Endothelial cell of umbilical vein (primary cell): ENCODE measurements around the gene SEMA5A. TPM values are rescaled to one million over a fixed set of nuclear protein-coding genes. Genes with fewer than 3 reads are reported as not detected.

Source experiments
- BruUV-seq: library from RNA; stranded (reverse); fragments of 400-500 nt; replicated peaks from 2 replicates; lab custom pipeline; 2021; lab: Mats Ljungman, UMichigan
- CTCF ChIA-PET: fragments of 300-600, 350-600 bp; sonication (Branson Sonifier 250); formaldehyde crosslinking; loops from one replicate; lab custom pipeline; 2021; ENCODE audit warnings: antibody characterized with exemption, inconsistent platforms; lab: Charles Lee
- POLR2A ChIA-PET: fragments of 300-600, 350-600 bp; sonication (Branson Sonifier 250); formaldehyde crosslinking; loops from one replicate; lab custom pipeline; 2021; ENCODE audit warnings: antibody characterized with exemption, inconsistent platforms; lab: Charles Lee
- DNase-seq: peaks from one replicate; pipeline ENCODE4 v3.0.0-alpha.2; 2011; ENCODE audit warnings: low read depth, low spot score
- FAIRE-seq: peaks from 2 replicates; lab custom pipeline; 2011; peaks lifted over from hg19 to GRCh38; lab: Jason Lieb, UNC
- H2AFZ ChIP-seq: 2 replicates; pipeline ENCODE4 v1.6.0; 2012; ENCODE audit warnings: low read depth, low read length, control low read depth, inconsistent platforms
- H3K27ac ChIP-seq: 2 replicates; pipeline ENCODE4 v1.5.1; 2011; ENCODE audit warnings: low read depth, mild to moderate bottlenecking, control low read depth, low read length, moderate library complexity; ENCODE audit not compliant: insufficient read depth
- H3K27me3 ChIP-seq, 2 experiments: 2 replicates each; pipeline versions ENCODE4 v1.6.0 to v1.6.1; 2011; ENCODE audit warnings: low read length in 2 of 2, mixed read lengths in 1 of 2; ENCODE audit not compliant: control insufficient read depth in 2 of 2, insufficient read depth in 2 of 2
- H3K36me3 ChIP-seq, 2 experiments: 2 replicates in 1 of 2; 3 replicates in 1 of 2; pipeline ENCODE4 v1.5.1; 2011; ENCODE audit warnings: low read length in 2 of 2, mild to moderate bottlenecking in 1 of 2, moderate library complexity in 1 of 2; ENCODE audit not compliant: control insufficient read depth in 2 of 2, insufficient read depth in 2 of 2; ENCODE audit errors: extremely low read depth in 1 of 2
- H3K4me1 ChIP-seq: 3 replicates; pipeline ENCODE4 v1.5.1; 2011; ENCODE audit warnings: mild to moderate bottlenecking, low read length; ENCODE audit not compliant: control insufficient read depth, insufficient read depth; ENCODE audit errors: extremely low read depth
- H3K4me2 ChIP-seq: 2 replicates; pipeline ENCODE4 v1.6.1; 2011; ENCODE audit warnings: low read length, control low read depth, mixed read lengths; ENCODE audit not compliant: insufficient read depth
- H3K4me3 ChIP-seq, 3 experiments: fragments of 200-600 bp in 1 of 3; sonication (generic), shearing (Covaris generic) in 1 of 3; replicated peaks in 1 of 3; 2 replicates each; pipeline ENCODE4 v1.5.1; 2011 to 2016; ENCODE audit warnings: control low read depth in 3 of 3, low read length in 3 of 3, mild to moderate bottlenecking in 2 of 3, inconsistent platforms in 1 of 3, low read depth in 1 of 3, moderate library complexity in 1 of 3; ENCODE audit not compliant: insufficient read depth in 1 of 3
- H3K79me2 ChIP-seq: 2 replicates; pipeline ENCODE4 v1.6.0; 2012; ENCODE audit warnings: low read length, inconsistent platforms; ENCODE audit not compliant: control insufficient read depth, insufficient read depth
- H3K9ac ChIP-seq: replicated peaks from 2 replicates; pipeline ENCODE3; 2011; ENCODE audit warnings: low read length, control low read depth; ENCODE audit not compliant: insufficient read depth; ENCODE audit errors: extremely low read depth
- H3K9me1 ChIP-seq: replicated peaks from 3 replicates; pipeline ENCODE4 v1.6.0; 2011; ENCODE audit warnings: mild to moderate bottlenecking, low read length; ENCODE audit not compliant: control insufficient read depth, insufficient read depth; ENCODE audit errors: extremely low read depth
- H3K9me3 ChIP-seq: replicated peaks from 2 replicates; pipeline ENCODE4 v1.5.1; 2012; ENCODE audit warnings: low read length, inconsistent platforms; ENCODE audit not compliant: control insufficient read depth, insufficient read depth
- H4K20me1 ChIP-seq: replicated peaks from 2 replicates; pipeline ENCODE3; 2011; ENCODE audit warnings: mild to moderate bottlenecking, low read length; ENCODE audit not compliant: control insufficient read depth, insufficient read depth; ENCODE audit errors: extremely low read depth
- CTCF ChIP-seq, 2 donors: IDR thresholded peaks; 1 replicate in 1 of 2; 2 replicates in 1 of 2; pipeline ENCODE4 v1.5.1; 2011; ENCODE audit warnings: low read length in 2 of 2, mild to moderate bottlenecking in 2 of 2, moderate library complexity in 2 of 2, control low read depth in 1 of 2, inconsistent platforms in 1 of 2, low read depth in 1 of 2; ENCODE audit not compliant: insufficient read depth in 1 of 2; ENCODE audit errors: extremely low read depth in 1 of 2
- EZH2 ChIP-seq: IDR thresholded peaks from 2 replicates; pipeline ENCODE4 v1.6.1; 2012; ENCODE audit warnings: borderline replicate concordance, low read depth, mild to moderate bottlenecking, moderate library complexity, low read length, inconsistent platforms; ENCODE audit not compliant: severe bottlenecking
- FOS ChIP-seq: IDR thresholded peaks from 2 replicates; pipeline ENCODE4 v1.6.1; 2011; ENCODE audit warnings: mild to moderate bottlenecking, low read length, moderate library complexity, borderline replicate concordance; ENCODE audit not compliant: insufficient read depth
- GATA2 ChIP-seq: IDR thresholded peaks from 2 replicates; pipeline ENCODE4 v1.7.0; 2011; ENCODE audit warnings: low read depth, mild to moderate bottlenecking, moderate library complexity, mixed read lengths, low read length; ENCODE audit not compliant: insufficient read length, insufficient read depth
- JUN ChIP-seq: IDR thresholded peaks from 2 replicates; pipeline ENCODE4 v1.6.1; 2011; ENCODE audit warnings: borderline replicate concordance, low read depth; ENCODE audit not compliant: insufficient read length, insufficient read depth
- MYC ChIP-seq: IDR thresholded peaks from one replicate; pipeline ENCODE4 v1.6.1; 2011; ENCODE audit warnings: mild to moderate bottlenecking, low read depth, low read length
- POLR2A ChIP-seq: IDR thresholded peaks from 2 replicates; pipeline ENCODE4 v1.6.1; 2012; ENCODE audit warnings: low read depth, mild to moderate bottlenecking, control low read depth, low read length
- POLR2AphosphoS5 ChIP-seq: IDR thresholded peaks from 2 replicates; pipeline ENCODE4 v1.6.1; 2012; ENCODE audit warnings: low read depth, mild to moderate bottlenecking, control low read depth, low read length, moderate library complexity; ENCODE audit not compliant: insufficient read depth
- dilution Hi-C: fragments of 300-500 bp; cut with MboI; formaldehyde crosslinking; loops from one replicate; pipeline ENCODE4 v1.15.0; 2019; ENCODE audit warnings: low sequenced_read_pairs; ENCODE audit not compliant: extremely low pct_ligation_motif_present
- intact Hi-C: fragments of 100-400 bp; cut with micrococcal nuclease; formaldehyde crosslinking; loops from one replicate; pipeline ENCODE4 v1.10.0; 2022
- polyA plus RNA-seq, 4 experiments: library from polyadenylated mRNA; depleted of rRNA in 3 of 4; stranded (reverse) in 3 of 4; unstranded in 1 of 4; fragments of >200 nt; gene quantifications; 2 replicates each; pipeline versions ENCODE4 v1.2.1 to v1.2.3, GENCODE V29; 2011 to 2012; ENCODE audit warnings: missing spikeins in 1 of 4
- total RNA-seq: library from RNA; stranded (reverse); gene quantifications from 2 replicates; pipeline ENCODE4 v1.2.3, GENCODE V29; 2021
- TF ChIP-seq, protein P1 (sequence below): IDR thresholded peaks from 2 replicates; pipeline ENCODE4 v1.6.1; 2011; ENCODE audit not compliant: insufficient read depth, insufficient read length

Gene SEMA5A
- total and polyA plus RNA-seq, 2 donors (not counting 3 experiments of a cell fraction or from before 2014, with no cell fraction given), result 0.04 to 0.06 TPM

DNA sequence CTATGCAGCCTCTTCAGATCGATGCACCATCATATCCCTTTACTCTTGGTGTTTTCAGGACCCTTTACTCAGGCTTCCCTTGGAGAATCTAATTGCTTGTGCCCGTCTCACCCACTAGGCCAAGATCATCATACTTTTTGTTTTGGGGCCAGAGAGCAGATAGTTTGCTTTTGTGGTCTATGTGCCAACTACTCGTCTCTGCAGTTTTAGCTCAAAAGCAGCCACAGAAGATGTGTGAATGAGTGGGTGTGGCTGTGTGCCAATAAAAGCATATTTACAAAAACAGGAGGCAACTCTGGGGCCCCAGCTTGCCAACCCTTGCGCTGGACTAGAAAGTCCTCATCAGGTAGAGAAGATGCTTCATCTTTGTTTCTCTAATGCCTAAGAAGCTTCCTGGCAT is 216.8 kb downstream of the SEMA5A start:
- ChIA-PET CTCF (no interaction called here), POLR2A (no interaction called here)
- Histone ChIP-seq H4K20me1 (no peaks in the 10 kb centered on the region), H3K9me3 (no peaks in the 10 kb centered on the region), H3K9ac (no peak overlapping the region), H3K27ac (no peak overlapping the region), H3K9me1 (no peaks in the 10 kb centered on the region), H3K4me2 (no peak overlapping the region), H3K79me2 (no peaks in the 10 kb centered on the region), H3K4me3 (no peak overlapping the region), H3K36me3 (no peaks in the 10 kb centered on the region), H2AFZ (no peak overlapping the region), H3K27me3 (no peaks in the 10 kb centered on the region), H3K4me1 (no peaks in the 10 kb centered on the region)
- FAIRE-seq (no peak), DNase-seq (no peak)
- intact Hi-C loops, result no loop called here
- TF ChIP-seq POLR2A (no peak), FOS (no peak), JUN (no peak), GATA2 (no peak), MYC (no peak), EZH2 (no peak), CTCF (IDR thresholded peaks at IDR 0.05; ENCODE audit: extremely low read depth in 1 of 2, insufficient read depth in 1 of 2, low read depth in 1 of 2, low read length in 2 of 2) (no peak), POLR2AphosphoS5 (no peak)
- TF ChIP-seq, protein P1, sequence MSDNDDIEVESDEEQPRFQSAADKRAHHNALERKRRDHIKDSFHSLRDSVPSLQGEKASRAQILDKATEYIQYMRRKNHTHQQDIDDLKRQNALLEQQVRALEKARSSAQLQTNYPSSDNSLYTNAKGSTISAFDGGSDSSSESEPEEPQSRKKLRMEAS, result no peak
- no TSS peak for BruUV-seq
- dilution Hi-C loops, result no loop called here
